Adipose tissue (tissue), 3 donors: ENCODE data around the gene MEIOSIN. TPM values are rescaled to one million over a fixed set of nuclear protein-coding genes. Genes with fewer than 3 reads are reported as not detected.
A peak's percentile ranks its signal among the peaks of the same experiment; 100 is the strongest.
"Not testable (repeated sequence)": the region's sequence is repeated elsewhere in the genome, so short reads cannot be mapped to it uniquely, and the experiment has no call there.

Source experiments
- H3K27ac ChIP-seq: one replicate; pipeline ENCODE4 v1.5.1; 2013; ENCODE audit warnings: low read depth, low read length
- WGBS, 3 donors: extraction: QIAGEN DNeasy Blood & Tissue Kit; methylation state at CpG; one replicate each; pipeline ENCODE4 v1.1.7; 2013; 5-methylcytosine and 5-hydroxymethylcytosine counted together
- polyA plus RNA-seq, 3 donors: library from polyadenylated mRNA; stranded (reverse); fragments of 200-250 nt; gene quantifications; one replicate each; pipeline ENCODE4 v1.2.3, GENCODE V29; 2013
- donor health status: healthy with polysubstance abuse.
- donor health status: Bipolar disorder and iron deficiency.
- donor health status: healthy.

Gene MEIOSIN
- polyA plus RNA-seq, 3 donors, result 0.01 to 0.11 (median 0.02) TPM

DNA sequence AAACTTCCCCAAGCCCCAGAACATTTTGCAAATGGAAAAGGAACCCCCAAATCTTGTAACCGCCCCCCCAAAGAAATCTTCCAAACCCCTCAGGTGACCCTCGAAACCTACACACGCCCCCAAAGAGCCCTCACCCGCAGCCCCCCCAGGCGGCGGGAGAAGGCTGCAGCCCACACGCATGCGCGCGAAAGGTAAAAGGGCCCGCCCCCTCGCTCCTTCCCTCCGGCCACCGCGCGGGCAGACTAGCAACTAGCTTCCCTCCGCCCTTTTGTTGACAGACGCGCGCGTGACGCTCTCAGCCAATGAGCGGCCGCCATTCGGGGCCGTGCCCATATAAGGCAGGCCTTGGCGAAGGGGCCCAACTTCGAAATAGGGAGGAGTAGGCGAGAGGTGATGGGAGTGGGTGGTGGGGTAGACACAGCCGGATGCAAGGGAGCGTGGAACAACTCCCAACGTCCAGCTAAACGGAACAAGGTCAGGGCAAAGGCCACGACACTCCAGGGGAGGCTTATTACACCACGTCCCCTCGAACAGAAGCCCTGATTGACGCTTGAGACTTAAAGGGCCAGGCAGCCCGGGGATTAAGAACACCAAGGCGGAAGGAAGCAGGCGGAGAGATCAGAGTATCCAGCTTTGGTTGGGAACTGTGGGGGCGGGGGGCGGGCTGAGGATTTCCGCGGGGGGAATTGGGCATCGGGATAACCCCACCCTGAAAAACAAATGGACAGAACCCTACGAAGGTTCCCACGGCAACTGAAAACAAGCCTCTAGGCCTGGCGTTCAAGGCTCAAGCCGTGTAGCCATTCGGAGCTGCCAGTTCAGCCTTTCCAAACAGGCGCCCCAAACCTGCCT, 15.9 kb upstream of the MEIOSIN start:
- WGBS, 3 donors, result 0 to 1% (median 0%) methylated on average over 48 to 51 of the region's 51 CpGs
- H3K27ac ChIP-seq, result peak overlapping the region; percentile 34

GRCh38 chr19:45717983-45718650, 15.1 kb upstream of the MEIOSIN start:
- peak overlapping the region; percentile 59 for H3K27ac ChIP-seq
- 43 to 63% (median 53%) methylated on average over 12 of the region's 12 CpGs for WGBS, 3 donors

DNA sequence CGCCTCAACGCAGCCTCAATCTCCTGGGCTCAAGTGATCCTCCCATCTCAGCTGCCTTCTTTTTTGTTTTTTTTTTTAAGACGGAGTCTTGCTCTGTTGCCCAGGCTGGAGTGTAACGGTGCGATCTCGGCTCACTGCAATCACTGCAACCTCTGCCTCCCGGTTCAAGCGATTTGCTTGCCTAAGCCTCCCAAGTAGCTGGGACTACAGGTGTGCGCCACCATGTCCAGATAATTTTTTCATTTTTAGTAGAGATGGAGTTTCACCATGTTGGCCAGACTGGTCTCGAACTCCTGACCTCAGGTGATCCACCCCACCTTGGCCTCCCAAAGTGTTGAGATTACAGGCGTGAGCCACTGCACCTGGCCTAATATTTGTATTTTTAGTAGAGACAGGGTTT, 13.2 kb upstream of the MEIOSIN start:
- WGBS, 3 donors, result 92 to 98% (median 98%) methylated on average over 11 of the region's 11 CpGs
- H3K27ac ChIP-seq, result not testable (repeated sequence)

DNA sequence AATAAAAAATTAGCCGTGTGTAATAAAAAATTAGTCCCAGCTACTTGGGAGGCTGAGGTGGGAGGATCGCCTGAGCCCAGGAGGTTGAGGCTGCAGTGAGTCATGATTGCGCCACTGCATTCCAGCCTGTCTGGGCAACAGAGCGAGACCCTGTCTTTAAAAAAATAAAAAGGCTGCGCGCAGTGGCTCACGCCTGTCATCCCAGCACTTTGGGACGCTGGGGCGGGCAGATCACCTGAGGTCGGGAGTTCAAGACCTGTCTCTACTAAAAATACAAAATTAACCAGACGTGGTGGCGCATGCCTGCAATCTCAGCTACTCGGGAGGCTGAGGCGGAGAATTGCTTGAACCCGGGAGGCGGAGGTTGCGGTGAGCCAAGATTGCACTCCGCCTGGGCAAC, 4.6 kb upstream of the MEIOSIN start:
- WGBS, 3 donors, result 94 to 98% (median 95%) methylated on average over 18 of the region's 18 CpGs
- H3K27ac ChIP-seq, result not testable (repeated sequence)

GRCh38 chr19:45729800-45730290, 3.4 kb upstream of the MEIOSIN start:
- WGBS, 3 donors, result 6 to 18% (median 14%) methylated on average over 10 of the region's 10 CpGs
- no peak overlapping the region for H3K27ac ChIP-seq

GRCh38 chr19:45730368-45731288, 2.6 kb upstream of the MEIOSIN start, which contains the start of gene FBXO46:
Gene FBXO46 (minus strand): TSS chr19:45730896. CDS start chr19:45713495, 17,401 bp downstream.
- H3K27ac ChIP-seq, result no peak within 1 kb of the TSS
- WGBS, 3 donors, result 0 to 1% (median 1%) methylated on average over 48 of the region's 48 CpGs

GRCh38 chr19:45739498-45740439, 6.5 kb downstream of the MEIOSIN start:
- no peak overlapping the region for H3K27ac ChIP-seq
- WGBS, 3 donors, result 72 to 82% (median 73%) methylated on average over 10 of the region's 10 CpGs

- no peak overlapping the region for H3K27ac ChIP-seq
- 71 to 73% (median 72%) methylated on average over 4 of the region's 4 CpGs for WGBS, 3 donors
These were observed 9.7 kb downstream of the MEIOSIN start for GRCh38 chr19:45742969-45743368.

GRCh38 chr19:45745606-45746005, 12.4 kb downstream of the MEIOSIN start:
- 82 to 93% (median 87%) methylated on average over 6 of the region's 6 CpGs for WGBS, 3 donors

DNA sequence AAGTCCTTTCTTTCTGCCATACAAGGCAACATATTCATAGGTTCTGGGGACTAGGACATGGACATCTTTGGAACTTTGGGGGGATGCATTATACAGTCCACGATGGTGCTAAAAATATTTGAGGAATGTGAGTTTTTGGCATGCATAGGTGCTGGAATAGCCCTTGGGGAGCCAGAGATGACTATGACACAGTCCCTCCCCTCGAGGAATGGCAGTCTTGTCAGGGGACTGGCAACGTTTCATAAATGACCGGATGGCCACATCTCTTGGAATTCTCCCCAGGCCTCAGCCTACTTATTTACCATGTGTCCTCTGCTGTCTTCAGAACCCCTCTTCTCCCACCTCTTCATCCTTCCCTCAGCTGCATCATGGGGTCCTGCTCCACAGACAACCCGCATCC, 13.6 kb downstream of the MEIOSIN start:
- 61 to 76% (median 68%) methylated on average over 5 of the region's 5 CpGs for WGBS, 3 donors

More at GRCh38 chr19:45745606-45746005, 12.4 kb downstream of the MEIOSIN start:
- no peak overlapping the region for H3K27ac ChIP-seq

DNA sequence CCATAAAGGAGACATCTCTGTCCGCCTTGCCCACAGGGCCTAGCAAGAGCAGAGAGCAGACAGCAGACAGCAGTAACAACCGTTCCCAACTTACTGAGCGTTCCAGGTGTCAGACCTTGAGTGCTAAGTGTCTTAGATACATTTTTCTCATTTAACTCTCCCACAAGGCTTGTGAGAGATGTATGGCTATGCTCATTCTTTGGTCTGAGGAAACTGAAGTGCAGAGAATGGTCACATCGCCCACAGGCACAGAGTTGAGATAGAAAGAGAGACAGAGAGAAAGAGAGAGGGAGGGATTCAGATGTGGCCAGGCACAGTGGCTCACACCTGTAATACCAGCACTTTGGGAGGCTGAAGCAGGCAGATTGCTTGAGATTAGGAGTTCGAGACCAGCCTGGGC, 14.3 kb downstream of the MEIOSIN start:
- 77 to 83% (median 82%) methylated on average over 5 of the region's 5 CpGs for WGBS, 3 donors
- H3K27ac ChIP-seq, result no peak overlapping the region

More for the DNA sequence above, 13.6 kb downstream of the MEIOSIN start:
- no peak overlapping the region for H3K27ac ChIP-seq

DNA sequence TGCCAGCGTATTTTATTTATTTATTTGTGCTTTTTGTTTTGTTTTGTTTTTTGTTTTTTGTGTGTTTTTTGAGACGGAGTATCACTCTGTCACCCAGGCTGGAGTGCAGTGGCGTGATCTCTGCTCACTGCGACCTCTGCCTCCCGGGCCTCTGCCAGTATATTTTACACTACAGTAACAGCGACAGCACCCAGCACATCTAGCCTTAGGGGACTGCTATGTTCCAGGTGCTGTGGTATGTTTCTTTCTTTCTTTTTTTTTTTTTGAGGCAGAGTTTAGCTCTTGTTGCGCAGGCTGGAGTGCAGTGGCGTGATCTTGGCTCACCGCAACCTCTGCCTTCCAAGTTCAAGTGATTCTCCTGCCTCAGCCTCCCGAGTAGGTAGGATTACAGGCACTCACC, 18.2 kb downstream of the MEIOSIN start:
- 89 to 92% (median 92%) methylated on average over 10 of the region's 10 CpGs for WGBS, 3 donors
- not testable (repeated sequence) for H3K27ac ChIP-seq

DNA sequence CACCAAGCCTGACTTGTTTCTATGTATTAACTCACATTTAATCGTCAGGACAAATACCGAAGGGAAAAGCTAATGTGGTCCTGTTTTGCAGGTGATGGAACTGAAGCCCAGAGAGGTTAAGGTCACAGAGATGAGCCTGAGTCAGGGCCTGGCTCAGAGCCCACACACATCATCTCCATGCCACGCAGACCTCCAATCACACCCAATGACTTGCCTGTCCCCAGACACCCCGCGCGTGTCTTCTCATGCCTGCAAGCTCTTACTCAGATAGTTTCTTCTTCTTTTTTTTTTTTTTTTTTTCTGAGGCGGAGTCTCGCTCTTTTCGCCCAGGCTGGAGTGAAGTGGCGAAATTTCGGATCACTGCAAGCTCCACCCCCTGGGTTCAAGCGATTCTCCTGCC, 19.4 kb downstream of the MEIOSIN start:
- WGBS, 3 donors, result 92 to 96% (median 93%) methylated on average over 12 of the region's 12 CpGs
- no peak overlapping the region for H3K27ac ChIP-seq

- WGBS, 3 donors, result 70 to 74% (median 73%) methylated on average over 6 of the region's 6 CpGs
- H3K27ac ChIP-seq, result no peak overlapping the region
These were observed 20.3 kb downstream of the MEIOSIN start for GRCh38 chr19:45753548-45753947.

- 95 to 97% (median 96%) methylated on average over 8 of the region's 8 CpGs for WGBS, 3 donors
- H3K27ac ChIP-seq, result no peak overlapping the region
These were observed 21.1 kb downstream of the MEIOSIN start for GRCh38 chr19:45754323-45754722.

- WGBS, 3 donors, result 79 to 84% (median 80%) methylated on average over 9 of the region's 9 CpGs
- H3K27ac ChIP-seq, result no peak overlapping the region
These were observed 24.5 kb downstream of the MEIOSIN start for GRCh38 chr19:45757695-45758094.

DNA sequence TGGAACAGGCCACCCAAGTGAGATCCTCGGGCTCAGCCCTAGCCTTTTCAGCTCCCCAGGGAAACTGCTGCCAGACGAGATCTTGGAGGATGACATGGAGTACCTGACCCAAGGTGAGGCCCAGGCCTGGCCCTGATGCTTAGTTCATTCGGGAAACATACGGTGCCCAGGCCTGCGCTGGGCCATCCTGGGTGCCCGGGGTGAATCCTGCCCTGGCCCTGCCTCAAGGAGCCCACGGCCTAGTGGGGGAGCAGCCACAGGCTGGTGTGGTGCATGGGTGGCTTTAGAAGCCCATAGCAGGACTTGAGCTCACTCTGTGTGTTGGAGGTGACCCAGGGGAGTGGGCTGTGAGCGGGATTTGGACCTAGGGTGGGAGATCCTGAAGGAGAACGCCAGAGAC, 25.7 kb downstream of the MEIOSIN start:
- WGBS, 3 donors, result 81 to 92% (median 85%) methylated on average over 9 of the region's 9 CpGs
- H3K27ac ChIP-seq, result no peak overlapping the region
